ENCODE data around the gene FAM72D.
A peak's percentile ranks its signal among the peaks of the same experiment; 100 is the strongest.
"Not testable (repeated sequence)": the region's sequence is repeated elsewhere in the genome, so short reads cannot be mapped to it uniquely, and the experiment has no call there.

FAM72D gene

GRCh38 chr1:145095284-145096057 is at the start of gene FAM72D, which contains the start of gene SRGAP2B:
Gene FAM72D (plus strand): TSS chr1:145095974. CDS start chr1:145096848, 874 bp downstream.
Gene SRGAP2B (minus strand): TSS chr1:145095328. CDS start chr1:145092901, 2,427 bp downstream.
- H3K36me3 Mint-ChIP-seq (ENCODE audit: low read depth); H3K27ac Mint-ChIP-seq; H3K4me1 Mint-ChIP-seq; H3K27me3 Mint-ChIP-seq (ENCODE audit: low read depth, poor library complexity); H3K9me3 Mint-ChIP-seq; DNase-seq: not testable (repeated sequence)
- H3K4me3 Mint-ChIP-seq = peak within 1 kb of the TSS; percentile 65

- not testable (repeated sequence) for H3K27ac Mint-ChIP-seq; H3K4me3 Mint-ChIP-seq; H3K27me3 Mint-ChIP-seq (ENCODE audit: low read depth, poor library complexity); H3K4me1 Mint-ChIP-seq; H3K36me3 Mint-ChIP-seq (ENCODE audit: low read depth); H3K9me3 Mint-ChIP-seq; DNase-seq
Observed at GRCh38 chr1:145047553-145047952, 48.2 kb upstream of the FAM72D start.

- not testable (repeated sequence) for H3K4me1 Mint-ChIP-seq
Observed at GRCh38 chr1:145048181-145048856, 47.5 kb upstream of the FAM72D start.

GRCh38 chr1:145052019-145052776 is 43.6 kb upstream of the FAM72D start:
- DNase-seq; H3K27ac Mint-ChIP-seq; H3K9me3 Mint-ChIP-seq; H3K4me3 Mint-ChIP-seq; H3K27me3 Mint-ChIP-seq (ENCODE audit: low read depth, poor library complexity); H3K36me3 Mint-ChIP-seq (ENCODE audit: low read depth); H3K4me1 Mint-ChIP-seq: not testable (repeated sequence)

More at GRCh38 chr1:145048181-145048856, 47.5 kb upstream of the FAM72D start:
- not testable (repeated sequence) for H3K4me3 Mint-ChIP-seq; H3K27me3 Mint-ChIP-seq (ENCODE audit: low read depth, poor library complexity); H3K9me3 Mint-ChIP-seq; H3K27ac Mint-ChIP-seq; DNase-seq; H3K36me3 Mint-ChIP-seq (ENCODE audit: low read depth)

GRCh38 chr1:145053428-145053827 is 42.3 kb upstream of the FAM72D start:
- DNase-seq; H3K36me3 Mint-ChIP-seq (ENCODE audit: low read depth): not testable (repeated sequence)

GRCh38 chr1:145055217-145055760 is 40.5 kb upstream of the FAM72D start:
- not testable (repeated sequence) for H3K27ac Mint-ChIP-seq; H3K9me3 Mint-ChIP-seq; H3K4me3 Mint-ChIP-seq; H3K4me1 Mint-ChIP-seq; H3K36me3 Mint-ChIP-seq (ENCODE audit: low read depth); H3K27me3 Mint-ChIP-seq (ENCODE audit: low read depth, poor library complexity); DNase-seq

More at GRCh38 chr1:145053428-145053827, 42.3 kb upstream of the FAM72D start:
- not testable (repeated sequence) for H3K27me3 Mint-ChIP-seq (ENCODE audit: low read depth, poor library complexity); H3K9me3 Mint-ChIP-seq; H3K27ac Mint-ChIP-seq; H3K4me1 Mint-ChIP-seq; H3K4me3 Mint-ChIP-seq

- not testable (repeated sequence) for DNase-seq; H3K27me3 Mint-ChIP-seq (ENCODE audit: low read depth, poor library complexity); H3K36me3 Mint-ChIP-seq (ENCODE audit: low read depth); H3K4me1 Mint-ChIP-seq; H3K9me3 Mint-ChIP-seq; H3K4me3 Mint-ChIP-seq; H3K27ac Mint-ChIP-seq
Observed at GRCh38 chr1:145058184-145058583, 37.6 kb upstream of the FAM72D start.

- DNase-seq; H3K4me1 Mint-ChIP-seq; H3K27ac Mint-ChIP-seq; H3K9me3 Mint-ChIP-seq; H3K36me3 Mint-ChIP-seq (ENCODE audit: low read depth); H3K27me3 Mint-ChIP-seq (ENCODE audit: low read depth, poor library complexity); H3K4me3 Mint-ChIP-seq: not testable (repeated sequence)
Observed at GRCh38 chr1:145063285-145063684, 32.5 kb upstream of the FAM72D start.

GRCh38 chr1:145063941-145064648 is 31.7 kb upstream of the FAM72D start:
- not testable (repeated sequence) for H3K9me3 Mint-ChIP-seq; H3K27ac Mint-ChIP-seq; H3K4me3 Mint-ChIP-seq; DNase-seq; H3K36me3 Mint-ChIP-seq (ENCODE audit: low read depth); H3K4me1 Mint-ChIP-seq; H3K27me3 Mint-ChIP-seq (ENCODE audit: low read depth, poor library complexity)

GRCh38 chr1:145065194-145065826 is 30.5 kb upstream of the FAM72D start:
- not testable (repeated sequence) for H3K36me3 Mint-ChIP-seq (ENCODE audit: low read depth); H3K4me3 Mint-ChIP-seq; H3K27ac Mint-ChIP-seq; H3K4me1 Mint-ChIP-seq; DNase-seq; H3K9me3 Mint-ChIP-seq; H3K27me3 Mint-ChIP-seq (ENCODE audit: low read depth, poor library complexity)

- H3K4me1 Mint-ChIP-seq; H3K4me3 Mint-ChIP-seq; DNase-seq; H3K27ac Mint-ChIP-seq; H3K36me3 Mint-ChIP-seq (ENCODE audit: low read depth); H3K27me3 Mint-ChIP-seq (ENCODE audit: low read depth, poor library complexity); H3K9me3 Mint-ChIP-seq: not testable (repeated sequence)
Observed at GRCh38 chr1:145066486-145066885, 29.3 kb upstream of the FAM72D start.

GRCh38 chr1:145071569-145071968 is 24.2 kb upstream of the FAM72D start:
- not testable (repeated sequence) for H3K27ac Mint-ChIP-seq; H3K4me1 Mint-ChIP-seq; H3K36me3 Mint-ChIP-seq (ENCODE audit: low read depth); DNase-seq; H3K9me3 Mint-ChIP-seq; H3K4me3 Mint-ChIP-seq; H3K27me3 Mint-ChIP-seq (ENCODE audit: low read depth, poor library complexity)

GRCh38 chr1:145074021-145074559 is 21.7 kb upstream of the FAM72D start:
- not testable (repeated sequence) for H3K27me3 Mint-ChIP-seq (ENCODE audit: low read depth, poor library complexity); H3K27ac Mint-ChIP-seq; DNase-seq; H3K9me3 Mint-ChIP-seq; H3K36me3 Mint-ChIP-seq (ENCODE audit: low read depth); H3K4me3 Mint-ChIP-seq; H3K4me1 Mint-ChIP-seq

Data from nephron progenitor cell (in vitro differentiated cells).